GM12873 (cell line): ENCODE data around the gene MYL10.

Experiments used
- TF ChIP-seq, protein P1 (sequence below): IDR thresholded peaks from 2 replicates; pipeline ENCODE4 v1.5.1; 2012; ENCODE audit warnings: low read depth, mild to moderate bottlenecking, moderate library complexity, low read length, control low read depth; ENCODE audit not compliant: insufficient read depth; ENCODE audit errors: missing control alignments

MYL10 gene

GRCh38 chr7:101629171-101629570 lies at the start of gene MYL10:
MYL10 (minus strand) TSS chr7:101629296; CDS start chr7:101629118, 178 bp downstream.
- TF ChIP-seq, protein P1, sequence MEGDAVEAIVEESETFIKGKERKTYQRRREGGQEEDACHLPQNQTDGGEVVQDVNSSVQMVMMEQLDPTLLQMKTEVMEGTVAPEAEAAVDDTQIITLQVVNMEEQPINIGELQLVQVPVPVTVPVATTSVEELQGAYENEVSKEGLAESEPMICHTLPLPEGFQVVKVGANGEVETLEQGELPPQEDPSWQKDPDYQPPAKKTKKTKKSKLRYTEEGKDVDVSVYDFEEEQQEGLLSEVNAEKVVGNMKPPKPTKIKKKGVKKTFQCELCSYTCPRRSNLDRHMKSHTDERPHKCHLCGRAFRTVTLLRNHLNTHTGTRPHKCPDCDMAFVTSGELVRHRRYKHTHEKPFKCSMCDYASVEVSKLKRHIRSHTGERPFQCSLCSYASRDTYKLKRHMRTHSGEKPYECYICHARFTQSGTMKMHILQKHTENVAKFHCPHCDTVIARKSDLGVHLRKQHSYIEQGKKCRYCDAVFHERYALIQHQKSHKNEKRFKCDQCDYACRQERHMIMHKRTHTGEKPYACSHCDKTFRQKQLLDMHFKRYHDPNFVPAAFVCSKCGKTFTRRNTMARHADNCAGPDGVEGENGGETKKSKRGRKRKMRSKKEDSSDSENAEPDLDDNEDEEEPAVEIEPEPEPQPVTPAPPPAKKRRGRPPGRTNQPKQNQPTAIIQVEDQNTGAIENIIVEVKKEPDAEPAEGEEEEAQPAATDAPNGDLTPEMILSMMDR, result no peak

- TF ChIP-seq, protein P1, result no peak
Measured at GRCh38 chr7:101678658-101679057, 49.6 kb upstream of the MYL10 start.

- TF ChIP-seq, protein P1, result no peak
Measured at GRCh38 chr7:101677797-101678479, 48.8 kb upstream of the MYL10 start.

- TF ChIP-seq, protein P1, result no peak
Measured at GRCh38 chr7:101677391-101677790, 48.3 kb upstream of the MYL10 start.

DNA sequence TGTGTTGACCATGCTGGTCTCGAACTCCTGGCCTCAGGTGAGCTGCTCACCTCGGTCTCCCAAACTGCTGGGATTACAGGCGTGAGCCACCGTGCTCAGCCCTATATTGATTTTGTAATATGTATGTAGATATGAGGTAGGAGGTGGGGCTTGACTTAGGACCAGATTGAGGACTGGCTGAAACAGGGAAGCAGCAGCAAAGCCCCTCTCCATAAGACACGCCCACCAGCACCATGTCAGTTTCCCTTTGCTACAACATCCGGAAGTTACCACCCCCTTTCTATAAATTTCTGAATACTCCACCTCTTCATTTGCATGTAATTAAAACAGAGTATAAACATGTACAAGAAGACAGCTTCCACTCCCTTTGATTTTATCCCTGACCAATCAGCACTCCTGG lies 47.9 kb upstream of the MYL10 start:
- TF ChIP-seq, protein P1, result no peak

DNA sequence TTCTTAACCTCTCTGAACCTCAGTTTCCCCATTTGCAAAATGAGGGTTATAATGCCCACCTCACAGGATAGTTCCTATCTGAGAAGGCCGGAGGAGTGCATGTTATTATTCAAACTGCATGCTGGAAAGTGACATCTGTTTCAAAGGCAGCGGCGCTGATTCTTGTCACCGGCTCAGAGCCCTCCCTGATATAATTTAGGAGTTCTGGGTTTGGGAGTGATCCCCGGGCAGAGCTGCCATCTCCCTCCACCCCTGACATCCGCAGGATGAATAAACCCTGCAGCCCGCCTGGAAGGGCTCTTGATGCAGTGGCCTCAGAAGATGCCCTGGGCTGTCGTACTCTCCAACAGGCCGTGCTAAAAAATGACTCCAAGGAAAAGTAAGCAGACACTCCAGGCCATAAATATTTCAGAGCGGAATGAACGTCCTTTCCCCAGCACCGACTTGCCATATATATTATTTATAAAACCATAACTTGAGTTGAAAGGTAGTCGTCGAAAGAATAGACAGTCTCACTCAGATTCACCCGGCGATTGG lies 47.0 kb upstream of the MYL10 start:
- TF ChIP-seq, protein P1, result no peak

GRCh38 chr7:101674439-101674838 lies 45.3 kb upstream of the MYL10 start:
- TF ChIP-seq, protein P1, result no peak
